ENCODE measurements around the gene OR4S2.

OR4S2 gene, protein sequence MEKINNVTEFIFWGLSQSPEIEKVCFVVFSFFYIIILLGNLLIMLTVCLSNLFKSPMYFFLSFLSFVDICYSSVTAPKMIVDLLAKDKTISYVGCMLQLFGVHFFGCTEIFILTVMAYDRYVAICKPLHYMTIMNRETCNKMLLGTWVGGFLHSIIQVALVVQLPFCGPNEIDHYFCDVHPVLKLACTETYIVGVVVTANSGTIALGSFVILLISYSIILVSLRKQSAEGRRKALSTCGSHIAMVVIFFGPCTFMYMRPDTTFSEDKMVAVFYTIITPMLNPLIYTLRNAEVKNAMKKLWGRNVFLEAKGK

GRCh38 chr11:55648027-55648426 lies at the start of gene OR4S2:
OR4S2 (plus strand) TSS chr11:55648327; CDS start chr11:55650904, 2,577 bp downstream.
- DNase-seq (ENCODE audit: low spot score) = no peak

- DNase-seq (ENCODE audit: low spot score) = no peak
These were observed 40.6 kb upstream of the OR4S2 start, which contains the start of gene OR4C11 for GRCh38 chr11:55607545-55607944. OR4C11 (minus strand) TSS chr11:55607645; CDS start chr11:55604373, 3,272 bp downstream.

DNA sequence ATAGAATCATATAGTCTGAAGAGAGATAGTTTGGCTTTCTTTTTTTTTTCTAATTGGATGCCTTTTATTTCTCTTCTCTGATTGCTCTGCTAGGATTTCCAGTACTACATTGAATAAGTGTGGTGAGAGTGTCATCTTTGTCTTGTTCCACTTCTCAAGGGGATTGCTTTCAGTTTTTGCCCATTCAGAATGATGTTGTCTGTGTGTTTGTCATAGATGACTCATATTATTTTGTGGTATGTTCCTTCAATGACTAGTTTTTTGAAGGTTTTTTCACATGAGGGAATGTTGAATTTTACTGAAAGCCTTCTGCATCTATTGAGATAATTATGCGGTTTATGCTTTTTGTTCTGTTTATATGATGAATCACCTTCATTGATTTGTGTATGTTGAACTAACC lies 23.6 kb upstream of the OR4S2 start:
- DNase-seq (ENCODE audit: low spot score) = no peak

DNA sequence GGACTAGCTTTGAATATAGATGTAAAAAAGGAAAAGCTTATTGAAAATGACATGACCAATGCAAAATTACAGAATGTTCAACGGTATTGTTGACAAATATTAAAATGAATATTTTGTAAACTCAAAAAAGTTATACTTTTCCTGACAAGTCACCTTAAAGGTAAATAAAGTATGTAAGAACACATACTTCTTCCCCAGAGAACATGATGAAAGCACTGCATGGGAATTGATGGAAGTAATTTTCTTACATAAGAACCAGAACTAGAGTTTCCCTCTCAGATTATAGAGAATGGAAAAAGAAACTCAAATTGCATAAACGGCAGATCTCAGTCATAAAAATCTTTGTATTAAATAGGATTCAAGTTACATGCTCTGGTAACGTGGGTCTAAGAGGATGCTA lies 13.3 kb upstream of the OR4S2 start, which contains the start of gene OR4P4:
Gene OR4P4, plus strand, starts transcription at position 301 of the 400 bp plus-strand sequence.
- DNase-seq (ENCODE audit: low spot score) = no peak

- DNase-seq (ENCODE audit: low spot score) = no peak
These were observed 4.4 kb downstream of the OR4S2 start for GRCh38 chr11:55652560-55652959.

DNA sequence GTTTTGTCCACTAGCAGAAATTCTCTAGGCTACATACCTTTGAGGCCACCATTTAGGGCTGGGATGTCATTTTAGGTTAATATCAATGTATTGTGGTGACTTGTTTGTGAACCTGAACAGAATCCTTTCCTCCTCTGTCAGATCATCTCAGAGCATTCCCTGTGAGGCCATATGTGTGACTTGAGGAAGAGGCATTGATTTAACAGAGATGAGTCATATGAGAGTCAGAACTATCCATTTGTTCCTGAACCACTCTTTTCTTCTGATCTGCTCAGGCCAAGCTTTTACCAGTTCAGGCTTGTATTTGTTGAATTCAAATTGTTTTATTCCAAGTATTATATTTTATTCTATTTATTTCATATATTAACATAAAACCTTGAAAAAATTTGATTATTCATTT lies 7.0 kb downstream of the OR4S2 start:
- no peak for DNase-seq (ENCODE audit: low spot score)

- DNase-seq (ENCODE audit: low spot score) = no peak
These were observed 10.0 kb downstream of the OR4S2 start for GRCh38 chr11:55658031-55658573.

GRCh38 chr11:55658608-55659007 lies 10.5 kb downstream of the OR4S2 start:
- DNase-seq (ENCODE audit: low spot score) = no peak

DNA sequence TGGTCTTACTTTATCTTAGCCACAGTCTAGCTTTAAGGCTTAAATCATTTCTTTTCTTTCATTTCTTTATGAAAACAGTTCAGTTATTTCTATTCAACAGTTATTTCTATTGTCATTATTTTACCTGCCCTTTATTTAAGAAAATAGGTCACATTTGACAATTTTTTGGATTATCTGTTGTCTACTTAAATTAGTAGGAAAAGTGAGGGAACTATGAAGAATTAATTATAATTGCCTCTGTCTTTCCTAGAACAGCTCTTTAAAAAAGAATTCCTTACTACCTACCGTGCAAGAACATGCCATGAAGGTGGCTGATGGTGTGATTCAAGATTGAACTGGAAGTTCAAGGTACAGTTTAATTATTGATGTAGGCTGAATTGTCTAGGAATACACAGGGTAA lies 13.8 kb downstream of the OR4S2 start, which contains the start of gene OR4C6:
Gene OR4C6, plus strand, starts transcription at position 301 of the 400 bp plus-strand sequence. CDS start 2,966 bp downstream, outside the sequence.
- DNase-seq (ENCODE audit: low spot score) = no peak

DNA sequence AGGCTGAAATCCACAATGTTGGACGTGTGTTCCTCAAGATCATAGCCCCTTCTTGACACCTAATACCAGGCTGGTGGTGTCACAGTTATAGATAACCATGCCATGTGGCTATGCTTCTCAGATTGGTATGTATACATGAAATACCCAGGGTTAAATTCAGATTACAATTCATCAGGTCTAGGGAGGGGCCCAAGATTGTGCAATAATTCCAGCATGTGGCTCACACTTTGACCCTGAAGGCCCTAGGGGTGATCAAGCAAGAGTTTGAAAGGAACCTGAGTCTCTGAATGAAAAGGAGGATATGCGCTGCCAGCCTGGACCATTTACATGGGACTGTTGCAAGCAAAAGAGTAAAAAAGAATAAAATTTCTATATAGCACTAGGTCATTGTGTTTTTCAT lies 21.2 kb downstream of the OR4S2 start:
- no peak for DNase-seq (ENCODE audit: low spot score)

GRCh38 chr11:55673860-55674259 lies 25.7 kb downstream of the OR4S2 start:
- no peak for DNase-seq (ENCODE audit: low spot score)

DNA sequence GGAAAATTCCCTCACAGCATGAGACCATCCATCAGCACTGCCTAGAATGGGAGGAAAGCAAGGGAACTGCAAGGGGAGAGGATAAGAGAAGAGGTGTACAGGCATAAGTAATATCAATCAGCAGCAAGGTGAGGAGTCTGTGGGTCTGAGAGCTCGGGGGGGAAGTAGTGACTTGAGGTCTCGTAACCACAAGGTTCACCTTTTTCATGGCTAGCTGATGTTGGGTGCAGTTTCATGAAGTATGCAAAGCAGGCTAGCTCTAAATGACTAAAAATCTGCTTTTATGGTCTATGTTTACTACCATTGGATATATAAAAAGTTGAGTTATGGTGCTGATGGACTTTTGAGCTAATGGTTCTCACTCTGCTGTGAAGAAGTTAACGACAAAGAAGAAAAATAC lies 49.7 kb downstream of the OR4S2 start:
- no peak for DNase-seq (ENCODE audit: low spot score)

GRCh38 chr11:55701429-55701828 lies 53.3 kb downstream of the OR4S2 start:
- DNase-seq (ENCODE audit: low spot score) = no peak

All from GM03348 (cell line).